Thyroid gland (tissue), 4 donors: ENCODE results near the gene GALNT13. TPM values are rescaled to one million over a fixed set of nuclear protein-coding genes. Genes with fewer than 3 reads are reported as not detected.

ENCODE experiments used
- DNase-seq, 2 donors: peaks; one replicate each; pipeline ENCODE4 v3.0.0-alpha.2; 2019
- H3K27ac ChIP-seq, 3 donors: fragments of 200-600 bp; sonication (generic); 1 replicate in 2 of 3; 2 replicates in 1 of 3; pipeline ENCODE4 v1.5.1; 2016 to 2019; ENCODE audit warnings: mild to moderate bottlenecking in 1 of 3, moderate library complexity in 1 of 3
- H3K27me3 ChIP-seq: fragments of 200-600 bp; sonication (generic); one replicate; pipeline ENCODE4 v1.5.1; 2019
- H3K36me3 ChIP-seq, 2 donors: fragments of 200-600 bp; sonication (generic); one replicate each; pipeline ENCODE4 v1.5.1; 2016 to 2019
- H3K4me1 ChIP-seq, 2 donors: fragments of 200-600 bp; sonication (generic); one replicate each; pipeline ENCODE4 v1.5.1; 2017 to 2019
- H3K4me3 ChIP-seq, 3 donors: fragments of 200-600 bp; sonication (generic); replicated peaks in 1 of 3; 1 replicate in 2 of 3; 2 replicates in 1 of 3; pipeline ENCODE4 v1.5.1; 2016; ENCODE audit warnings: mild to moderate bottlenecking in 1 of 3
- H3K9me3 ChIP-seq: fragments of 200-600 bp; sonication (generic); one replicate; pipeline ENCODE4 v1.5.1; 2017
- CTCF ChIP-seq, 6 experiments: fragments of 200-600 bp in 3 of 6; fragments of 450-650 bp in 3 of 6; sonication (generic) in 3 of 6; IDR thresholded peaks; one replicate each; pipeline ENCODE4 v1.5.1; 2016 to 2019; ENCODE audit warnings: antibody characterized with exemption in 6 of 6, mild to moderate bottlenecking in 2 of 6, inconsistent platforms in 1 of 6, moderate library complexity in 1 of 6
- POLR2A ChIP-seq, 2 donors: fragments of 450-650 bp; IDR thresholded peaks; one replicate each; pipeline ENCODE4 v1.6.1; 2017; ENCODE audit warnings: antibody characterized with exemption in 2 of 2, mild to moderate bottlenecking in 2 of 2, moderate library complexity in 1 of 2
- WGBS, 2 donors: methylation state at CpG; one replicate each; pipeline ENCODE4 v1.1.5; 2017; 5-methylcytosine and 5-hydroxymethylcytosine counted together
- intact Hi-C: fragments of 100-400 bp; cut with DNase I; formaldehyde crosslinking; loops from one replicate; pipeline ENCODE4 v1.15.1; 2023
- total RNA-seq, 4 donors: library from RNA; depleted of rRNA; stranded (reverse); fragments of >200 nt; gene quantifications; one replicate each; pipeline ENCODE4 v1.2.3, GENCODE V29; 2016

GALNT13 gene
- total RNA-seq, 4 donors from 2014 or later: 0.13 to 2.3 TPM; not detected in 2

- DNase-seq: no peak
- TF ChIP-seq POLR2A (IDR thresholded peaks at IDR 0.05): no peak
- no peak for TF ChIP-seq CTCF (IDR thresholded peaks at IDR 0.05)
- WGBS, 2 donors: 87 to 91% methylated on average over 2 of the region's 2 CpGs
- no peak overlapping the region for H3K27ac ChIP-seq
- no peaks in the 10 kb centered on the region for H3K9me3 ChIP-seq
- intact Hi-C loops: no loop called here
- H3K36me3 ChIP-seq: no peaks in the 10 kb centered on the region
- H3K4me1 ChIP-seq: no peaks in the 10 kb centered on the region
- no peak overlapping the region for H3K4me3 ChIP-seq
- H3K27me3 ChIP-seq: no peaks in the 10 kb centered on the region
These were observed 177.2 kb downstream of the GALNT13 start for GRCh38 chr2:154048905-154049304.

- Histone ChIP-seq H3K27me3 (no peaks in the 10 kb centered on the region), H3K9me3 (no peaks in the 10 kb centered on the region), H3K36me3 (no peaks in the 10 kb centered on the region), H3K4me1 (no peaks in the 10 kb centered on the region), H3K27ac (no peak overlapping the region), H3K4me3 (no peak overlapping the region)
- intact Hi-C loops: no loop called here
- no peak for TF ChIP-seq POLR2A (IDR thresholded peaks at IDR 0.05)
- TF ChIP-seq CTCF (IDR thresholded peaks at IDR 0.05): no peak
- WGBS, 2 donors: 68 to 71% methylated on average over 1 of the region's 1 CpG
- DNase-seq: no peak
These were observed 177.8 kb downstream of the GALNT13 start for GRCh38 chr2:154049561-154049960.

GRCh38 chr2:154067124-154067523 is 195.4 kb downstream of the GALNT13 start:
- intact Hi-C loops: no loop called here
- Histone ChIP-seq H3K27me3 (no peaks in the 10 kb centered on the region), H3K36me3 (no peaks in the 10 kb centered on the region), H3K27ac (no peak overlapping the region), H3K4me3 (no peak overlapping the region), H3K9me3 (no peaks in the 10 kb centered on the region), H3K4me1 (no peaks in the 10 kb centered on the region)
- no peak for TF ChIP-seq POLR2A (IDR thresholded peaks at IDR 0.05)
- TF ChIP-seq CTCF (IDR thresholded peaks at IDR 0.05): no peak
- DNase-seq: no peak

- TF ChIP-seq POLR2A (IDR thresholded peaks at IDR 0.05) (no peak), CTCF (IDR thresholded peaks at IDR 0.05) (no peak)
- H3K9me3 ChIP-seq: no peaks in the 10 kb centered on the region
- intact Hi-C loops: no loop called here
- no peak overlapping the region for H3K4me3 ChIP-seq
- H3K27ac ChIP-seq: no peak overlapping the region
- 76 to 89% methylated on average over 1 of the region's 1 CpG for WGBS, 2 donors
- H3K4me1 ChIP-seq: no peaks in the 10 kb centered on the region
- no peak for DNase-seq
- H3K27me3 ChIP-seq: no peaks in the 10 kb centered on the region
- H3K36me3 ChIP-seq: no peaks in the 10 kb centered on the region
These were observed 207.2 kb downstream of the GALNT13 start for GRCh38 chr2:154078926-154079325.

GRCh38 chr2:154092571-154092970 is 220.8 kb downstream of the GALNT13 start:
- Histone ChIP-seq H3K4me1 (no peaks in the 10 kb centered on the region), H3K9me3 (no peaks in the 10 kb centered on the region), H3K4me3 (no peak overlapping the region), H3K27ac (no peak overlapping the region), H3K36me3 (no peaks in the 10 kb centered on the region), H3K27me3 (no peaks in the 10 kb centered on the region)
- no peak for TF ChIP-seq POLR2A (IDR thresholded peaks at IDR 0.05)
- TF ChIP-seq CTCF (IDR thresholded peaks at IDR 0.05): no peak
- intact Hi-C loops: no loop called here
- DNase-seq: no peak
- WGBS, 2 donors: 48 to 57% methylated on average over 2 of the region's 2 CpGs
